ENCODE data around the gene DNAH7. TPM values are rescaled to one million over a fixed set of nuclear protein-coding genes. Genes with fewer than 3 reads are reported as not detected.

DNAH7 gene
- total RNA-seq, 6 donors from 2014 or later: 1.6 to 33.5 (median 7.8) TPM

DNA sequence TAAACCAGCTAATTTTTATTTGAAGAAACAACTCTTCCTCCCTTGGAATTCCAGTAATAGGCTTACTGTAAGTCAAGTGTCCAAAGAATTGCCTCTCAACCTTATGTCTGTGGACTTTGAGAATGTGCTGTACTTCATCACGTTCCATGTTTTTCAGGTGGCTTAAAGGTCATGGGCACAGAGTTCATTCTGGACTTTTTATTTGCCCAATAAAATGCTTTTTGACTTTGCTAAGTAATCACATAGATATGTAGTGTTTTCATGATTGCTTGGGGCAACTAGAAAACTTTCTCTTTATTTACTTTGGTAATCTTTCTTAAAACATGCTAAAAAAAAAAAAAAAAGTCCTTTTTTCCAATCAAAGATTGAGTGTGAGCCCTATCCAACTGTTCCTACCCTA is 10.4 kb upstream of the DNAH7 start:
- Histone ChIP-seq H3K9me3 (peaks cover 0 to 7% (median 3%) of the 10 kb centered on the region in 4 donors), H3K36me3 (no peaks in the 10 kb centered on the region), H3K27ac (no peak overlapping the region), H3K27me3 (no peaks in the 10 kb centered on the region), H3K4me3 (no peak overlapping the region), H3K4me1 (peaks cover 6 to 12% (median 11%) of the 10 kb centered on the region in 4 donors)
- DNase-seq: no peak
- TF ChIP-seq, protein P1, sequence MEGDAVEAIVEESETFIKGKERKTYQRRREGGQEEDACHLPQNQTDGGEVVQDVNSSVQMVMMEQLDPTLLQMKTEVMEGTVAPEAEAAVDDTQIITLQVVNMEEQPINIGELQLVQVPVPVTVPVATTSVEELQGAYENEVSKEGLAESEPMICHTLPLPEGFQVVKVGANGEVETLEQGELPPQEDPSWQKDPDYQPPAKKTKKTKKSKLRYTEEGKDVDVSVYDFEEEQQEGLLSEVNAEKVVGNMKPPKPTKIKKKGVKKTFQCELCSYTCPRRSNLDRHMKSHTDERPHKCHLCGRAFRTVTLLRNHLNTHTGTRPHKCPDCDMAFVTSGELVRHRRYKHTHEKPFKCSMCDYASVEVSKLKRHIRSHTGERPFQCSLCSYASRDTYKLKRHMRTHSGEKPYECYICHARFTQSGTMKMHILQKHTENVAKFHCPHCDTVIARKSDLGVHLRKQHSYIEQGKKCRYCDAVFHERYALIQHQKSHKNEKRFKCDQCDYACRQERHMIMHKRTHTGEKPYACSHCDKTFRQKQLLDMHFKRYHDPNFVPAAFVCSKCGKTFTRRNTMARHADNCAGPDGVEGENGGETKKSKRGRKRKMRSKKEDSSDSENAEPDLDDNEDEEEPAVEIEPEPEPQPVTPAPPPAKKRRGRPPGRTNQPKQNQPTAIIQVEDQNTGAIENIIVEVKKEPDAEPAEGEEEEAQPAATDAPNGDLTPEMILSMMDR (IDR thresholded peaks at IDR 0.05): no peak
- no peak for TF ChIP-seq POLR2A (IDR thresholded peaks at IDR 0.05)
- no peak for TF ChIP-seq POLR2AphosphoS5 (IDR thresholded peaks at IDR 0.05)
- TF ChIP-seq EP300 (IDR thresholded peaks at IDR 0.05): no peak
- ATAC-seq (ENCODE audit: low FRiP score in 2 of 2): no peak
- WGBS, 2 donors: 76 to 77% methylated on average over 1 of the region's 1 CpG

DNA sequence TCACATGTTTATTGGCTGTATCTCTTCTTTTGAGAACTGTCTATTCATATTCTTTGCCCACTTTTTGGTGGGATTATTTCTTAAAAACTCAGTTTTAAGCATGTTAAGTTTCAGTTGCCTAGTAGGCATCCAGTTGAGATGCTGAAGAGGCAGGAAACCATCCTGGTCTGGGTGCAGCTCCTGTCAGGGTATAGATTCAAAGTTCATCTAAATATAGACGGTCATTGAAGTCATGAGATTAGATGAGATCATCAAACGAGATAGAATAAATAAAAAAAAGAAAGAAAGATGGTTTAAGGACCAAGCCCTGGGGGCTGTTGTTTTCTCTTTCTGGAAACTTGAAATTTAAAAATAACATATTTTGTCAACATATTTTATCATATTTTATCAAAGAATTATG is 9.2 kb upstream of the DNAH7 start:
- WGBS, 2 donors: 58 to 68% methylated on average over 2 of the region's 2 CpGs
- Histone ChIP-seq H3K27me3 (no peaks in the 10 kb centered on the region), H3K27ac (no peak overlapping the region), H3K4me1 (peaks cover 6 to 12% (median 11%) of the 10 kb centered on the region in 4 donors), H3K36me3 (no peaks in the 10 kb centered on the region), H3K4me3 (no peak overlapping the region), H3K9me3 (no peaks in the 10 kb centered on the region)
- TF ChIP-seq POLR2A (IDR thresholded peaks at IDR 0.05): no peak
- TF ChIP-seq, protein P1 (IDR thresholded peaks at IDR 0.05): no peak
- no peak for TF ChIP-seq EP300 (IDR thresholded peaks at IDR 0.05)
- TF ChIP-seq POLR2AphosphoS5 (IDR thresholded peaks at IDR 0.05): no peak
- ATAC-seq (ENCODE audit: low FRiP score in 2 of 2) (no peak), DNase-seq (no peak)

DNA sequence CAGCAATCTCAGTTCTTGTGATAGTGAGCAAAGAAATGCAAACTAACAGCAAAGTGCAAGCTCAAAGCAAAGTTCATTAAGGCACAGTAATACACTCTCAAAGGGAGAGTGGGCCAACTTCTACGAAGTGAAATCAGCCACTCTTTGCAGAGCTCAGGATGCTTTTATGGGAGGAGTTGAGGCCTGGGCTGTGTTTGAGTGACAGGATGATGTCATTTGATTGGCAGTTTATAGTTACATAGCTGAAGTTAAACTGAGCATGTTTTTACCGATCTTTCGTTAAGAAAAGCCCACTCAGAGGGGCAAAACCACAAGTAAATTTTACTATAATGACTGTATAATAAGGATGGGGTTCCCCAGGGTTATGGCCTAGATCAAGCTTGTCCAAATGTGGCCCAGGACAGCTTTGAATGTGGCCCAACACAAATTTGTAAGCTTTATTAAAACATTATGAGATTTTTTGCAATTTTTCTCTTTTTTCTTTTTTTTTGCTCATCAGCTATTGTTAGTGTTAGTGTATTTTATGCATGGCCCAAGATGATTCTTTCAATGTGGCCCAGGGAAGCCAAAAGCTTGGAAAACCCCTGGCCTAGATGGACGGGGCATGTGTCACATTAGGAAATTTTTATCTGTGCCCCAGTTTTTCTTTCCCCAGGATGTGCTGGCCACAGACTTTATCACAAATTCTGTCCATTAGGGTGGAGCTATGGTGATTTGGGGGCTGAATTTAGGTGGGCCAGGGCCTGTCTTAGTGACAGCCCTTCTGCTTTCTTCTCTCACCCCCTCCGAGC is 8.3 kb upstream of the DNAH7 start:
- no peak for TF ChIP-seq EP300 (IDR thresholded peaks at IDR 0.05)
- TF ChIP-seq, protein P1 (IDR thresholded peaks at IDR 0.05): no peak
- no peak for TF ChIP-seq POLR2A (IDR thresholded peaks at IDR 0.05)
- no peak for TF ChIP-seq POLR2AphosphoS5 (IDR thresholded peaks at IDR 0.05)
- H3K27ac ChIP-seq: no peak overlapping the region
- peaks cover 6 to 12% (median 11%) of the 10 kb centered on the region in 4 donors for H3K4me1 ChIP-seq
- H3K4me3 ChIP-seq: no peak overlapping the region
- ATAC-seq (ENCODE audit: low FRiP score in 2 of 2) (no peak), DNase-seq (no peak)
- H3K36me3 ChIP-seq: no peaks in the 10 kb centered on the region
- no peaks in the 10 kb centered on the region for H3K9me3 ChIP-seq
- no peaks in the 10 kb centered on the region for H3K27me3 ChIP-seq
- WGBS, 2 donors: 73 to 88% methylated on average over 5 of the region's 5 CpGs

DNA sequence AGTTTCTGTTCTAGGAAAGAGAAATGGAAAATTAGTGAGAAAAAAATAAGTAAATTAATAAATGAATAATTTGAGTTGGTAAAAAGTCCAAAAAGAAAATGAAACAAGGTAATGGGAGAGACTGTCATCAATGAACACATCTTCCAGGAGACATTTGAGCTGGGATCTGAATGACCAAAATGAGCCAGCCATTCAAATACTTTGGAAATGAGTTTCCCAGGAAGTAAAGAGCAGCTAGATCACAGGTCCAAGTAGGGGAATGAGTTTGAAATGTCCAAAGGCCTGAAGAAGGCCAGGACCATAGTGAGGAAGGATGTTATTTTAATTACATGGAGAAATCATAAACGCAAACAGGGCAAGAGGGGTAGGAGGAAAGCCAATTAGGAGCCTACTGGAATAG is 6.6 kb upstream of the DNAH7 start:
- WGBS, 2 donors: 0% methylated on average over 1 of the region's 1 CpG
- Histone ChIP-seq H3K4me3 (no peak overlapping the region), H3K9me3 (no peaks in the 10 kb centered on the region), H3K36me3 (no peaks in the 10 kb centered on the region), H3K4me1 (peaks cover 6 to 11% (median 9%) of the 10 kb centered on the region in 4 donors), H3K27ac (no peak overlapping the region), H3K27me3 (no peaks in the 10 kb centered on the region)
- TF ChIP-seq, protein P1 (IDR thresholded peaks at IDR 0.05): no peak
- TF ChIP-seq POLR2A (IDR thresholded peaks at IDR 0.05): no peak
- no peak for TF ChIP-seq POLR2AphosphoS5 (IDR thresholded peaks at IDR 0.05)
- TF ChIP-seq EP300 (IDR thresholded peaks at IDR 0.05): no peak
- DNase-seq (no peak), ATAC-seq (ENCODE audit: low FRiP score in 2 of 2) (no peak)

DNA sequence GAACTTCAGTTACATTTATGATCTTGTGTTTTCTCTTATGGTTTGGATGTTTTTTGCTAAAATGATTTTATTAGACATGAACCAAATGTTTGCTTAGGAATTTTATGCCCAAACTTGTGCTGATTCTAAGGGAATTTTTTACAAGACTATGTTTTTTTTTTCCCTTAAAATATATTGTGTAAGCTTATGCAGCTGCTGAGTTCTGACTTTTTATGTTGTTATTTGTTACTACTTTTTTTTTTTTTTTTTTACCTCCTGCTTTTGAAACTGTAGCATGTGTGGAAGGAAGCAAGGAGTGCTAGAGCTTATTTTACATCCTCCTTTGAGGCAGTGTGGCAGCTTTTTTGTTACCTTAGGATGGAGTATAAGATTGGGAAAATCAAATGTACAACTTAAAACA is 6.0 kb upstream of the DNAH7 start:
- Histone ChIP-seq H3K4me1 (peaks cover 1 to 8% (median 4%) of the 10 kb centered on the region in 4 donors), H3K27ac (no peak overlapping the region), H3K27me3 (no peaks in the 10 kb centered on the region), H3K4me3 (no peak overlapping the region), H3K36me3 (no peaks in the 10 kb centered on the region), H3K9me3 (no peaks in the 10 kb centered on the region)
- ATAC-seq (ENCODE audit: low FRiP score in 2 of 2) (no peak), DNase-seq (no peak)
- no peak for TF ChIP-seq POLR2AphosphoS5 (IDR thresholded peaks at IDR 0.05)
- TF ChIP-seq, protein P1 (IDR thresholded peaks at IDR 0.05): no peak
- no peak for TF ChIP-seq POLR2A (IDR thresholded peaks at IDR 0.05)
- no peak for TF ChIP-seq EP300 (IDR thresholded peaks at IDR 0.05)
